ENCODE results near the gene DOK5.

Gene DOK5

GRCh38 chr20:54525916-54526590 lies 50.7 kb downstream of the DOK5 start:
- Histone ChIP-seq H3K4me3 (ENCODE audit: low read length) (no peak overlapping the region), H4K20me1 (ENCODE audit: insufficient read depth, low read length) (no peaks in the 10 kb centered on the region), H3K27me3 (replicated peaks; ENCODE audit: insufficient read depth, low read length) (no peaks in the 10 kb centered on the region), H3K27ac (ENCODE audit: low read length) (no peak overlapping the region), H3K9ac (ENCODE audit: low read length) (no peak overlapping the region), H2AFZ (ENCODE audit: low read length) (no peak overlapping the region), H3K36me3 (replicated peaks; ENCODE audit: insufficient read depth, low read length) (no peaks in the 10 kb centered on the region), H3K4me1 (ENCODE audit: low read length) (no peaks in the 10 kb centered on the region), H3K79me2 (ENCODE audit: low read length) (no peaks in the 10 kb centered on the region), H3F3A (ENCODE audit: insufficient read depth, low read length) (no peaks in the 10 kb centered on the region), H3K9me2 (replicated peaks; ENCODE audit: insufficient read depth, low read length) (no peaks in the 10 kb centered on the region), H3K9me3 (replicated peaks; ENCODE audit: insufficient read depth, low read length) (no peaks in the 10 kb centered on the region), H3K4me2 (ENCODE audit: low read depth, low read length) (no peak overlapping the region)
- TF ChIP-seq EZH2 (optimal IDR thresholded peaks at IDR 0.05; ENCODE audit: low read depth, low read length), result no peak
- no peak for DNase-seq

GRCh38 chr20:54526801-54527200 lies 51.4 kb downstream of the DOK5 start:
- Histone ChIP-seq H3F3A (ENCODE audit: insufficient read depth, low read length) (no peaks in the 10 kb centered on the region), H3K9me3 (replicated peaks; ENCODE audit: insufficient read depth, low read length) (no peaks in the 10 kb centered on the region), H3K4me1 (ENCODE audit: low read length) (no peaks in the 10 kb centered on the region), H2AFZ (ENCODE audit: low read length) (no peak overlapping the region), H3K79me2 (ENCODE audit: low read length) (no peaks in the 10 kb centered on the region), H3K9me2 (replicated peaks; ENCODE audit: insufficient read depth, low read length) (no peaks in the 10 kb centered on the region), H3K4me3 (ENCODE audit: low read length) (no peak overlapping the region), H4K20me1 (ENCODE audit: insufficient read depth, low read length) (no peaks in the 10 kb centered on the region), H3K9ac (ENCODE audit: low read length) (no peak overlapping the region), H3K27me3 (replicated peaks; ENCODE audit: insufficient read depth, low read length) (no peaks in the 10 kb centered on the region), H3K36me3 (replicated peaks; ENCODE audit: insufficient read depth, low read length) (no peaks in the 10 kb centered on the region), H3K27ac (ENCODE audit: low read length) (no peak overlapping the region), H3K4me2 (ENCODE audit: low read depth, low read length) (no peak overlapping the region)
- TF ChIP-seq EZH2 (optimal IDR thresholded peaks at IDR 0.05; ENCODE audit: low read depth, low read length) (no peak), EZH2phosphoT487 (IDR thresholded peaks at IDR 0.05; ENCODE audit: low read length) (no peak), CTCF (IDR thresholded peaks at IDR 0.05; ENCODE audit: low read length) (no peak)
- no peak for DNase-seq

GRCh38 chr20:54532573-54532972 lies 57.2 kb downstream of the DOK5 start:
- no peak overlapping the region for H3K9ac ChIP-seq (ENCODE audit: low read length)
- no peak for TF ChIP-seq EZH2phosphoT487 (IDR thresholded peaks at IDR 0.05; ENCODE audit: low read length)
- no peaks in the 10 kb centered on the region for H3K4me1 ChIP-seq (ENCODE audit: low read length)
- DNase-seq, result no peak
- H3K9me3 ChIP-seq (replicated peaks; ENCODE audit: insufficient read depth, low read length), result no peaks in the 10 kb centered on the region
- no peaks in the 10 kb centered on the region for H3K27me3 ChIP-seq (replicated peaks; ENCODE audit: insufficient read depth, low read length)
- no peaks in the 10 kb centered on the region for H3K36me3 ChIP-seq (replicated peaks; ENCODE audit: insufficient read depth, low read length)
- no peak overlapping the region for H3K27ac ChIP-seq (ENCODE audit: low read length)
- no peaks in the 10 kb centered on the region for H3K79me2 ChIP-seq (ENCODE audit: low read length)
- H3K4me3 ChIP-seq (ENCODE audit: low read length), result no peak overlapping the region
- no peaks in the 10 kb centered on the region for H3F3A ChIP-seq (ENCODE audit: insufficient read depth, low read length)
- no peaks in the 10 kb centered on the region for H3K9me2 ChIP-seq (replicated peaks; ENCODE audit: insufficient read depth, low read length)
- H4K20me1 ChIP-seq (ENCODE audit: insufficient read depth, low read length), result no peaks in the 10 kb centered on the region
- H3K4me2 ChIP-seq (ENCODE audit: low read depth, low read length), result no peak overlapping the region
- no peak overlapping the region for H2AFZ ChIP-seq (ENCODE audit: low read length)

- TF ChIP-seq EZH2 (optimal IDR thresholded peaks at IDR 0.05; ENCODE audit: low read depth, low read length) (no peak), CTCF (IDR thresholded peaks at IDR 0.05; ENCODE audit: low read length) (no peak), EZH2phosphoT487 (IDR thresholded peaks at IDR 0.05; ENCODE audit: low read length) (no peak)
- H3K27ac ChIP-seq (ENCODE audit: low read length), result no peak overlapping the region
- H3F3A ChIP-seq (ENCODE audit: insufficient read depth, low read length), result no peaks in the 10 kb centered on the region
- no peak for DNase-seq
- H3K79me2 ChIP-seq (ENCODE audit: low read length), result no peaks in the 10 kb centered on the region
- no peaks in the 10 kb centered on the region for H3K9me2 ChIP-seq (replicated peaks; ENCODE audit: insufficient read depth, low read length)
- H3K4me3 ChIP-seq (ENCODE audit: low read length), result no peak overlapping the region
- no peaks in the 10 kb centered on the region for H3K27me3 ChIP-seq (replicated peaks; ENCODE audit: insufficient read depth, low read length)
- no peaks in the 10 kb centered on the region for H3K36me3 ChIP-seq (replicated peaks; ENCODE audit: insufficient read depth, low read length)
- H3K9ac ChIP-seq (ENCODE audit: low read length), result no peak overlapping the region
- H2AFZ ChIP-seq (ENCODE audit: low read length), result no peak overlapping the region
- no peak overlapping the region for H3K4me2 ChIP-seq (ENCODE audit: low read depth, low read length)
- no peaks in the 10 kb centered on the region for H3K4me1 ChIP-seq (ENCODE audit: low read length)
- no peaks in the 10 kb centered on the region for H4K20me1 ChIP-seq (ENCODE audit: insufficient read depth, low read length)
- H3K9me3 ChIP-seq (replicated peaks; ENCODE audit: insufficient read depth, low read length), result no peaks in the 10 kb centered on the region
Observed at GRCh38 chr20:54534101-54534500, 58.7 kb downstream of the DOK5 start.
